Activated CD4-positive, alpha-beta T cell treated with anti-CD3 and anti-CD28 coated beads for 1 hour (primary cell): ENCODE results near the gene CCDC85A.
A peak's percentile ranks its signal among the peaks of the same experiment; 100 is the strongest.
"Not testable (repeated sequence)": the region's sequence is repeated elsewhere in the genome, so short reads cannot be mapped to it uniquely, and the experiment has no call there.

Experiments used
- DNase-seq: peaks from one replicate; pipeline ENCODE4 v3.0.0-alpha.2; 2020

CCDC85A gene

DNA sequence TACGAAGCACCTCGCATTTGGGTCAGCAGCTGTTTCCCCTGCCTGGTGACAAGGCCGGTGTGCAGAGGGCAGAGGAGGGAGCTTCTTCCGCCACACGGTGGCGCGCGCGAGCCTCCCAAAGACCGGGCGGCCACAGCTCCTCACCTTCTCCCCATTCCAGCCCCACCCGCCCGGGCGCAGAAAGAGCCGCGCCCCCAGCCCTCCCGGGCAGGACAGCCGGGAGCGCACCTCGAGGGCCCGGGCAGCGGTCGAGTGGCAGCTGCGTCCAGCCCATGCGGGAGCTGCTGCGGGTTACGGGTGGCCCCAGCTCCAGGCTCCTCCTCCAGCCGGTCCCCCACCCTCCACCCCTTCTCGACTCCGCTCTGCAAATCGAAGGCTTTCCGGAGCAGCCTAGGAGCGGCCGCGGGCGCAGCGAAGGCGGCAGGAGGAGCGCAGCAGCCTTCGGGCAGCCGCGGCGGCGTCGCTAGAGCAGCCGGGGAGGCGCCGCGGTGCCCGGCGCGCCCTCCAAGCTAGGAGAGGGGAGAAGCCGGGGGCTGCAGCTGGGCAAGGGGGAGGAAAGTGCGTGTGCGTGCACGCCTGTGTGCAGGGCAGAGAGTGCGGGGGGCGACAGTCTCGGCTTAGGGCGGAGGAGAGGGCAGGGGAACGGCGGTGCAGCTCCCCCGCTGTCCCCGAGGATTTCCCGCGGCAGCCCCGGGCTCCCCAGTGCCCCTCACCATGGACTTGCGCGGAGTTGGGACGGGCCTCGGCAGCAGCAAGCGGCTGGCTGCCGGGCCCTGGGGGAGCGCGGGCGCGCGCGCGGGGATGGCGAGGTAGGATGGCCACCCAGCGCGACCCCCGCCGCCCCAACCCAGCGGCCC lies at the start of gene CCDC85A:
CCDC85A (plus strand) TSS at position 348 of the 857 bp plus-strand sequence. CDS start 635 bp downstream, outside the sequence.
- DNase-seq = peak; percentile 18

DNA sequence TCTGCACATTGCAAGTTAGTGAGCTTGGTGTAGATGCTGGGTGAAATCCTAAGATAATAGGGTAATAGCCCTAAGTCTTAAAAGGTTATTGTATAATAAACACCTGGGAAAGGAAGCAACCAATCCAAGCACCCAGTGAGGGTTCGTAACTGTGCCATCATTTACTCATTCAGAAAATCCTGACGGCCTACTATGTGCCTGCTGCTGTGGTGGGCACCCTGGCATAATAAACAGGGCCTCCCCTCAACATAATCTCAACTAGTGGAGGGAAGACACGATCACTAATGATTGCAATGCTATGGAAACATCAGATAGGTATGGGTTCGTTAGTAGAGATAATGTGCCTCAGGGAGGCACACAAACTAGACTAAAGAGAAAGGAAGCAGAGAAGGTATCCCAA lies 48.9 kb upstream of the CCDC85A start:
- DNase-seq = no peak

DNA sequence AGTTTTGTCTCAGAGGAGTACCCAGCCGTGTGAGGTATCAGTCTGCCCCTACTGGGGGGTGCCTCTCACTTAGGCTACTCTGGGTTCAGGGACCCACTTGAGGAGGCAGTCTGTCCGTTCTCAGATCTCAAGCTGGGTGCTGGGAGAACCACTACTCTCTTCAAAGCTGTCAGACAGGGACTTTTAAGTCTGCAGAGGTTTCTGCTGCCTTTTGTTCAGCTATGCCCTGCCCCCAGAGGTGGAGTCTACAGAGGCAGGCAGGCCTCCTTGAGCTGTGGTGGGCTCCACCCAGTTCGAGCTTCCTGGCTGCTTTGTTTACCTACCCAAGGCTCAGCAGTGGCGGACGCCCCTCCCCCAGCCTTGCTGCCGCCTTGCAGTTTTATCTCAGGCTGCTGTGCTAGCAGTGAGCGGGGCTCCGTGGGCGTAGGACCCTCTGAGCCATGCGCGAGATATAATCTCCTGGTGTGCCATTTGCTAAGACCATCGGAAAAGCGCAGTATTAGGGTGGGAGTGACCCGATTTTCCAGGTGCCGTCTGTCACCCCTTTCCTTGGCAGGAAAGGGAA lies 41.2 kb upstream of the CCDC85A start:
- not testable (repeated sequence) for DNase-seq

DNA sequence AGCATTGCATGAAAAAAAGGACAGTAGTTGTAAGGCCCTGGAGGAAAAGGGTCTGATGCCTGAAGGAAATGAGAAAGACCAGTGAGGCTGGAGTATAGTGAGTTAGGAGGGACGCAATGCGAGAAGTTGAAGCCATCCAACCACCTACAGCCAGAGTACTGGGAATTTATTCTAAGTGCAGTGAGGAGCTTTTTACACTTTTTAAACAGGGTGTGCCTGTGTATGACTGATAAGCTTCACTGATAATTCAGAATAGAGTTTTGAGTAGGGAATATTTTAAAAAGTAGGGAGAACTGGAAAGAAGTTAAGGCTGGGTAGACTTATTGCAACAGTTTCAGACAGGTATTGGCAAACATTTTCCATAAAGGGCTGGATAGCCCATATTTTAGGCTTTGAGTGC lies 35.9 kb upstream of the CCDC85A start:
- DNase-seq = no peak

DNA sequence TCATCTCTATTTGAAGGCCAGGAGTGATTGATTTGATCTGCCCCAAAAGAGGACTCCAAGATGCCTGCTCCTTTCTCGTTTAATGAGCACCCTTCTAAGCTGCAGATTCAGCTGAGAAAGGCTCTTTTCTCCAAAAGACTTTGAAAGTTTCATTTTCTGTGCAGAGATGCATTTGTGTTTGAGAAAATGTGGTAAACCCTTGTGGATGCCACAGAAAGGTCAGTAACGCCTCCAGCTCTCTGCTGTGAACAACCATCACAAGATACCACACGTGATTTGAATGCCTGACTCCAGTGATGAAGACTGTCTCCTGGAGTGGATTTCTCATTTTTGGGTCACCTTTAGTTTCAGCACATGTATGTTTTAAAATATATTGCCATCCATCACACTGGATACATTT lies 35.0 kb upstream of the CCDC85A start:
- DNase-seq = no peak

DNA sequence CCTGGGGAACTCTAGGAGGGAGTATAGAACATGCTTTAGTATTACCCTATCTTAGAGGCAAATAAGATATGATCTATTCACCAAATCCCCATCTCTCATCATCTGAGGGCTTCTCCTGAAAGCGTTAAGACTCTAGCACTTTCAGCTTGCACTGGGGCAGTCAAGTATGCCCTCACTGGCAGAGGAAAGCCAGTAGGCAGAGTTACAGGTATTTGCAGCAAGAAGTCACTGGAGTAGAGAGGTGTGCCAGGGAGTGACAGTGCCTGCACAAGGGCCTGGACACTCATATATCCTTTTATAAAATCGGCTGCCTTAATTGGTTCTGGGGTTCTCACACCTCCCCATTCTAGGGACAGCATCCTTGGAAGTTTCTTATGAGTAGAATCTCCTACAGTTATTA lies 31.9 kb upstream of the CCDC85A start:
- no peak for DNase-seq

DNA sequence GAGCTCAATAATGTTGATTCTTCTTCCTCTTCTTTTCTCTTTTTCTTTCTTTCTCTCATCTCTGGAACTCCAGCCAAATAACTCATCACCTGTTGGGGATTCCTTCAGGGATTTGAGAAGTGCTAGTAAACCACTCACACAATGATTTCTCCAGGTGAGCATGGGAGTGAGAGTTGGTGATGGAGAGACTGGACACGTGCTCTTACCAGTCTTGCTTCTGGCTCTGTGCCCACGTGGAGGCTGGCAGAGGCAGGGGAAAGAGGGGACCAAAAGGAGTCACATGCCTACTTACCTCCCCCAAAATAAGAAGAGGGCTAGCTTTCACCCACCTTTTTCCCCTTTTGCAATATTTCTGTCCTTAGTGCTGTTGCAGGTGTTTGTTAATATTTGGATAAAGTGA lies 28.6 kb upstream of the CCDC85A start:
- DNase-seq = no peak

DNA sequence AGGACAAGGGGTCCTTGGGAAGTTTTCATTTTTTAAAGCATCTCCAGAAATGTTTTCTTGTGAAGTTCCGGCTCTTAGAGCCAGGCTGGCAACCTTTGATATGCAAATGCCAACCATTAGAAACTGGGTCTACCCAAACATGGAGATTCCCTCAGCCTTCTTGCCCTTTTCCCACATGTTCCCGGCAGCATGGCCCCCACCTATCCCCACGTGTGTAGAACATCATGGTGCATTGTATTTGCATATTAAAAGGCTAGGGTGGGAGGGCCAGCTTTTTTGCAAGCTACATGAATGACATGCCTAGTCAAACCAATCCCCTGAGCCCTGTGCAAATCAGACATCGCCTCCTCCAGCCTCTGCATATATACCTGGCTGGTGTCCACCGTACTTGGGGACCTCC lies 23.9 kb upstream of the CCDC85A start:
- DNase-seq = not testable (repeated sequence)

DNA sequence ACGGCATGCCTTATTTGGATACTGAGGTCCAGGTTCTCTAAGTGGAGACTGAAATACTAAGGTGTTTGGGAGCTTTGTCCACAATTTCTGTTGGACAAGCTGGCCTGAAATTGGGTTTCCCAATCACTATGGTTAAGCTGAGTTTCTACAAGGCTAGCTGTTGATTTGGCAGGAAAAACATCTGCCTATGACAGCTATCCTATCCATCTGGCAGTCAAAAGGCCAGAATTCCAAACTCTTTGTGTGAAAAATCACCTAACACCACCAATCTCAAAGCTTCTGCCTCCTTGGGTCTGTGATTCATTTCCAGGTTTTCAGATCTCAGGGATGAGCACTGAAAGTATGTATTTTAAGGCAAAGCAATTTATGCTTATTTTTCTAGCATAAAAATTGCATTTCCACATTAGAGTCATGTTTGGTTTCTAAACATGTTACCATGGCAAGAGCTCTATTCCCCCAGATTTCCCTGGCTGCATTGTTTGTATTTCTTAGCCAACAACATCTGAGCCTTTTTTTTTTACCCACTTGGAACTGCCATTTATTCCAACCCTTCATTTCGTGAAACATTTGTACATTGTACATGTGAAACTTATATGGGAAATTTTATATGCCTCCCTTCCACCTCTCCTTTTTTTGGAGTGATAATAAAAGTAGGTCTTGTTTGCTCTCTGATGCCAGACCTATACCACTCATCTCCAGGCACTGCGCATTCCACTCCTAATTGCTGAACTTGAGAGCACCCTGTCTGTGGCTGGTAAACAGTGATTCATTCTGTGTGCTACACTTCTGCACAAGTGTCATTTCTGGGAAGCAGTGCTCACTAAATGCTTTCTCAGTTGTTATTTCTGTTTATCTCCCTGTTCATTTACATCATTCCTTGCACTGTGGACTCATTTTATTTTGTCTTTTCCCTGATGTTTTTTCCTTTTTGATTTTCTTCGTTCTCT lies 15.9 kb upstream of the CCDC85A start:
- DNase-seq = no peak

DNA sequence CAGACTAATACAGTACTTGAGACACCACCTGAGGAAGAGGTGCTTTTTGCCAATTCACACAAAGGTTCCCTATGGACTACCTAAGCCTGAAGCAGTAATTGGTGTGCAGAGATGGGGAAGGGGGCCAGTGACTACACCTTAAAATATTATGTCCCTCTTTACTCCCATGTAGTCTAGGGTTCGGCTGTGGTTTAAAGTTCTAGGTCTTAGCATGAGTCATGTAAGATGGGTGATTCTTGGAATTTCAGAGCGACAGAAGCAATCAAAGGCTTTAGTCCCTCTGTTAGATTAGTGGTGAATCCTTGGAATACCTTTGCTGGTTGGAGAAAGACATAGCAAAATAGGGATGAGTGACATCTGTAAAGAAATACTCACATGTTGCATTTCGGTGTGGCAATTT lies 14.3 kb upstream of the CCDC85A start:
- DNase-seq = no peak

DNA sequence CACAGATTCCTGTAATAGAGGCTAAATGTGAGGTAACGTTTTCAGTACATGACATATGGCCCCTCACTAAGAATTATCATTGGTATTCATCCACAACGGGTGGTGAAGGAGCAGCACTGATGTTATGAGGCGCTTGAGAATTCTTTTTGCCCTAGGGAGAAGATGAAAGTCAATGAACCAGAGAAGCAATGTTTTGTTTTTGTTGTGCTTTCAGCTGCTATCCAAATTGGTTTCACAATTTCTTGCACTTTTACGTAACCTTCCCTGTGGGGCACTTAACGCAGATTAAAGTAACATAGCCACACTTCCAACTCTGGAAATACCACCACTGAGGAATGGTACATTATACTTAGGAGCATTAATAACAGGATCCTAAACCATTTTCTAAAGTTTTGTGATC lies 13.3 kb upstream of the CCDC85A start:
- no peak for DNase-seq

DNA sequence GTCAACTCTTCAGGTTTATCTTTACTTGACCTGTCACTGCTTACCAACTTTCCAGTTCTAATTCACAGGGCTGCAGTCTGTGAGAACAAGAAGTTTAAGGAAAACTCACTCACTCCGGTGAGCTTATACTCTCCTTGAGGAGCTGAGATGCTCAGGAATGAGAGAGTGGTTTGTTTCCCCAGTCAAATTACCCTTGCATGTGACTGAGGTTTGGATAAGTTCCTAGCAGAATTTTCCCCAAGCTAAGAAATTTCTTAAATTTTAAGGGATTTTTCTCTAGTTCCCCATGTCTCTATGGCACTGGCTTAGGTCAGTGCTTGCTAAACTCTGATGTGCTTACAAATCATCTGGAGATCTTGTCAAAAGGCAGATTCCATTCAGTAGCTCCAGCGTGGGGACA lies 12.8 kb upstream of the CCDC85A start:
- no peak for DNase-seq

DNA sequence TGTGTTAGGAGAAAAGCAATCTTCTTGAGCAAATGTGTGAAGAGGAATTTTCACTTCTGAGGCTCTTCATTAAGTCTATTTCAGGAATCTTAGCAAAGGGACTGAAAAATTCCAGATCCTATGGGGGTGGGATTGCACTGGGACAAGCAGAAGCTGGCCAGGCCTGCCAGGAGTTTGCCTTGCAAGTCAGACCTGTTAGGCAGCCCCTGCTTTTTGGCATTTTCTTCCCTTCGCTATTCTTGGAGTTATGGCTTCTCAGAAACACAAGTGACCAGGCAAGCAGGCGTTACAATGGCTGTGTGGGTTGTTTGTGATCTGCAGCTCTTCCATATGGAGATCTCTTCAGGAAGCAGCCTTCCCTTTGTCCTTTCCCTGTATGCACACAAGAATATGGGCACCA lies 8.0 kb upstream of the CCDC85A start:
- DNase-seq = no peak

DNA sequence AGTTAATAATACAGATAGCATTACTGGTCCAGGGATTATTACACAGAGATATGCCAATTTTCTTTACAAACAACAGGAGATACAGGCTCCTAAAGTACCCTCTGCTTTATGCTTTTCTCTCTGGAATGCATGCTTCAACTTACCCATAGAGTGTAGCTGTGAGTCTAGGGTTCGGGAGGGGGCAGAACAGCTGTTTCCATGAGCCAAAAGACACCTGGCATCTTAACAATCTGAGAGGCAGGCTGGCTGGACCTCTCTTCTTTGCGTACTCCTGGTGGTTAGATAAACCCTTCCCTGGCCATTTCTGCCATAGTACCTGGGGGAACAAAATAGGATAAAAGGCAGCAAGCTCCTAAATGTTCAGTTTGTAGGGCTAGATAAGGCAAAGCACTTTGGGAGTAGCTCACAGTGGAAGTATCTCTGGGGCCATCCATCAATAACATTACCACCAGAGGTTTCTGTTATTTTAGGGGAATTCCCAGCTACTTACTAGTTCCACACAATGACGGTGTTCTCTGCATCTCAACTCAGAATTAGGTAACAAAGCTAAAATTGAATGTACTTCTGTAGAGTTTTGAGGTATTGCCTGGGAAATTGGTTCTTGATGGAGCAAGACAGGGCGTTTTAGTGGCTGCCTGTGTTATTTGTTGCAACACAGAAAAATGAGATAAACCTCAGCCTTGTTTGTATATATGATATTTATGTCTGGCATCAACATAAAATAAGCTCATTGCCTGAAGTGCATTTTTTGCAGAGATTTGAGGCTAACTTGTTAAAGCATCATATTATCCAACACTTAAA lies 6.2 kb upstream of the CCDC85A start:
- no peak for DNase-seq

DNA sequence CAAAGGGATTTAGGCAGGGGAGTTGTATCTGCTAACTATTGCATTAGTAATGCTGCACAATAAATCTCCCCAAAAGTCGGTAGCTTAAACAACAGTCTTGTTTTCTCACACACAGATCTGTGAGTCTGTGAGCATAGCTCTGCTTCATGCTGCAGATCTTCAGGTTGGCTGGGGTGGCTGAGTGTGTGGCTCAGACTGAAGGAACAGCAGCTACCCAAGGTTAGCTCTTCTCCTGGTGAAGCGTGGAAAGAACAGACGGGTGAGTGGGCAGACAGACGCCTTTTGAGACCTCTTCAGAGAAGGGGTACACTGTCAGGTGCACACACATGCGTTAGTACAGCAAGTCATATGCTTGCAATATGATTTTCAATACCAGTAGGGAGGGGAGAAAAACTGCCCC lies 3.9 kb upstream of the CCDC85A start:
- DNase-seq = no peak

DNA sequence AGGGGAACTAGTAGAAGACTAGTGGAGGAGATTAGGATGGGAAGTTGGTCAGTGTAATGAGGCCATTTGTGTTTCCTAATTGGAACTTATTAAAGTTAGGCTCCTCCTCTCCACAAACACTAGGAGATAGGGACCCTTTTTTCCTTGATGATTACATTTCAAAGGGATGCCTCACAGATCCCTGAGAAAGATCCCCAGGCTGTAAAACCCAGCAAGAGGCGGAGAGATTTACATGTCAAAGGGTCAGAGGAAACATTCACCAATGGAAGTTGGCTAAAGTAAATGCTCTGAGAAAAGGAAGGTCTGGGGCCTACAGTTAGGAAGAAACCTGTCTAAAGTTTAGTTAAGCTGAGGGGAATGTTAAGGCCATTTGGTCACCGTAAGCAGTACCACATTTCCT lies 1.4 kb upstream of the CCDC85A start:
- no peak for DNase-seq

DNA sequence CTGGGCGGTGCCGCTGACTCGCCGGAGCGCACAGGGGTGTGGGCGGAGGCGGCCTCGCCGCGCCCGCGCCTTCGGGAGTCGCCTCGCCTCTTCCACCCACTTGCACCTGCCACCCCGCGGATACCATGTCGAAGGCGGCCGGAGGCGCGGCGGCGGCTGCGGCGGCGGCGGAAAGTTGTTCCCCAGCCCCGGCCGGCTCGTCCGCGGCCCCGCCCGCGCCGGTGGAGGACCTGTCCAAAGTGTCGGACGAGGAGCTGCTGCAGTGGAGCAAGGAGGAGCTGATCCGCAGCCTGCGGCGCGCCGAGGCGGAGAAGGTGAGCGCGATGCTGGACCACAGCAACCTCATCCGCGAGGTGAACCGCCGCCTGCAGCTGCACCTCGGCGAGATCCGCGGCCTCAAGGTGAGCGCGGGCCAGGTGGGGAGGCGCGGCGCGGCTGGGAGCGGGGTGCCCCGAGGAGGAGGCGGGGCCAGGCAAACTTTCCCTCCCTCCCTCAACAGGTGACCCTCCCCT lies 766 bp downstream of the CCDC85A start:
- no peak for DNase-seq

DNA sequence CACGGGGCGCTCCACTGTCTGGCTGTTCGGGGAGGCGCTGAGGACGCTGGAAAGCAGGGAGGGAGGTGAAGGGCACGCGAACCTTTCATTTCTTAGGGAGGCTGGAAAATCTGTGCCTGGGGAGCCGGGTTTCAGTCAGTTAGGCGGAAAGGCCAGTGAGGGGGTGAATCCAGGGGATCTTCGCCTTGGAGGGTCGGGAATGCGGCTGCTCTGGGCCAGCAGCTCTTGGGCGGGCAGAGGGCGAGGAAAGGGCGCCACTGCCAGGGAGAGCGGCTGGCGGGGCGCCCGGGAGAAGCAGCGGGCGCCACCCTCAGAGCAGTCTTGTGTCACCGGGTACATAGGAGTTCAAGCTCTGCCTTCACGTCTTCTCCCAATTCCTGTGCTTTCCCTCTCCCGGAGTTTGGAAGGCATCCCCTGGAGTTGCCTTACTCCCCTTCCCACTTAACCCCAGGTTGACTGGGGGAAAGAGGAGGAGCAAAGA lies 1.4 kb downstream of the CCDC85A start:
- no peak for DNase-seq

DNA sequence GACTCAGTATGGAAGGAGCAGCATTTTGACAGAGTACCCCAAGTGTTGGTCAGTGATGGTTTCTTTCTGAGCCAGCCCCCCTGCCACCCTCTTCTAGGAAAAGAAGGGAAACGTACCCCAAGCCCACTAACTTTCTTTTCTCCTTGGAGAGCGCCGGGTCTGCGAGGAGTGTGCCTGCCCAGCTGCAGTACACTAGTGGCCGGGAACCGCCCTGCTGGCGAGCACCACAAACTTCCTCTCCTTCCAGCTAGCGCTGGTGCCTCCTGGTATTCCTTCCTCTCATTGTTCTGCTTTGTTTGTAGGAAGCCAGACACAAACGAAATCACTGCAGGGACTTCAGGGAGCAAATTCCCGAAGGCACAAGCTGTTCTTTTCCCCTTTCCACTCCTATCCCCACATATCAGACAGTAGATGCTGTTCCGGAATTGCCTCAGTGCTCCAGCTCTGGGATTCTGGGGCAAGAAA lies 1.8 kb downstream of the CCDC85A start:
- DNase-seq = no peak

DNA sequence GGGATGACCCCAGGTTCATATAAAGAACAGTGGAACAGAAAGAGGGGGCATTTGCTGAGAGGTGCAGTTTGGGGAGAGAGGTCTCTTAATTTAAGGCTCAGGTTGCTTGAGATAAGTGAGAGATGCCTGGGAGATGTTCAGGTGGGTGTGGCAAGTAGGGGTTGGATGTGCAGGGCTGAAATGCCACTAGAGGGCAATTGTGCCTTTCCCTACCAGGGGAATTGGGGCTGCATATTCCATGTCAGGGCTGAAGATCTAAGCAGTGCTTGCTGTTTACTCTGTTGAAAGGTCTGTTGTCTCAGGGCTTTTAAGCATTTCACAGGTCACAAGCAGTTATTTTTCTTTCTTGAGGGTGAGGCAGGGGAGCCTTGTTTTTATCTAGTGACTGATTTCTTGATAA lies 7.8 kb downstream of the CCDC85A start:
- DNase-seq = no peak

DNA sequence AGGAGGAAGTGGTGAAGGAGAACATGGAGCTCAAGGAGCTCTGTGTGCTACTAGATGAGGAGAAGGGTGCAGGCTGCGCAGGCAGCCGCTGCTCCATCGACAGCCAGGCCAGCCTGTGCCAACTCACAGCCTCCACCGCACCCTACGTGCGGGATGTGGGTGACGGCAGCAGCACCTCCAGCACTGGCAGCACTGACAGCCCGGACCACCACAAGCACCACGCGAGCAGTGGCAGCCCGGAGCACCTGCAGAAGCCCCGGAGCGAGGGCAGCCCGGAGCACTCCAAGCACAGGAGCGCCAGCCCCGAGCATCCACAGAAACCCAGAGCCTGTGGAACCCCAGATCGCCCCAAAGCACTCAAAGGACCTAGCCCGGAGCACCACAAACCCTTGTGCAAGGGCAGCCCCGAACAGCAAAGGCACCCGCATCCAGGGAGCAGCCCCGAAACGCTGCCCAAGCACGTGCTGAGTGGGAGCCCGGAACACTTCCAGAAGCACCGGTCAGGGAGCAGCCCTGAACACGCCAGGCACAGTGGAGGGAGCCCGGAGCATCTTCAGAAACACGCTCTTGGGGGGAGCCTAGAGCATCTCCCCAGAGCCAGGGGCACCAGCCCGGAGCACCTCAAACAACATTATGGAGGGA lies 9.0 kb downstream of the CCDC85A start:
- DNase-seq = no peak

DNA sequence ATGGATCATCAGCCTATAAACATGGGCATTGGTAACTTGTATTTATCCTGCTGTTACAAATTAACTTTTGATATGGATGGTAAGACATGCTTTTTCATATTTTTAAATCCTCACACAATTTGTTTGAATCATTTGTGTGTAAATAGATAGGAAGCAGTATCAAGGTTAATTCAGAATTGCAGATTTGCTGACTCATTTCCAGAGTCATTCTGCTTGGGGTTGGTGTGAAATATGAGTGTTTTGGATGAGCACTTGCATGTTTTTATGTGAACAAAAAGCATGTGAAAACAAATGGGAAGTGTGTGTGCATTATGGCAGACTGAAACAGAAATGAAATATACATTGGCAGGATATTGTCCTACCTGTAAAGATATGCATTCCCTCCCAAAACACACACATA lies 11.8 kb downstream of the CCDC85A start:
- no peak for DNase-seq
